HG02763 (cell line): ENCODE measurements around the gene DEPDC1B.
"Not testable (repeated sequence)": the region's sequence is repeated elsewhere in the genome, so short reads cannot be mapped to it uniquely, and the experiment has no call there.

Experiments
- ATAC-seq: cut with Tn5 transposase; IDR thresholded peaks from one replicate; pipeline ENCODE4 v1.9.1; 2021; ENCODE audit warnings: mild to moderate bottlenecking, moderate library complexity; ENCODE audit not compliant: unreplicated experiment

Gene DEPDC1B

DNA sequence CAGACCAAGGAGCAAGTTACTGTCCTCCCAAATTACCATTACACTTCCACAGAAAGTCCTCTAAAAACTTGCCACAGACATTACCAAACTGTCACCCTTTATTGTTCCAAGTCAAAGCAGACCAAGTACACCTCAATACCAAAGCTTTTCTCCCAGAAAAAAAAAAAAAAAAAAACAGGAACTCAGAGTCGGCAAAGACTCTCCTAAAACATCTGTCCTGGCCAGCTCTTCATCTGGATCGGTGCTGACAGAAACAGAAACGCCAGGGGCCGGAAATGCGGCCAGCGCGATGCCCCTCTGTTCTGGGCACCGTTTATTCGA lies 718 bp downstream of the DEPDC1B start:
- no peak for ATAC-seq

DNA sequence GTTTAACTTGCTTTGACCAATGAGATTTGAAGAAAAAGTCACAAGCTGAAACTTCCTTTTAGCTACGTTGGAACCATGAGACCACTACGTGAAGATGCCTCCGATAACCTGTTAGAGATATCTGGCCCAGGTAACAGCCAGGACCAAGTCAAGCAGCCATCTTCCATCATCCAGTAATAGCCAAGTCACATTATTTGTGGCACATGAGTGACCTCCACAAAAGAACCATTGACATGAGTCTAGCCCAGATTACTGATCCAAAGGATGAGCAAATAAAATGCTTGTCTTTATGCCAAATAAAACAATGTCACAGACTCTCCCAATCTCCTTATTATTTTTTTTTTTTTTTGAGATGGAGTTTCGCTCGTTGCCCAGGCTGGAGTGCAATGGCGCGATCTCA lies 1.6 kb downstream of the DEPDC1B start:
- no peak for ATAC-seq

DNA sequence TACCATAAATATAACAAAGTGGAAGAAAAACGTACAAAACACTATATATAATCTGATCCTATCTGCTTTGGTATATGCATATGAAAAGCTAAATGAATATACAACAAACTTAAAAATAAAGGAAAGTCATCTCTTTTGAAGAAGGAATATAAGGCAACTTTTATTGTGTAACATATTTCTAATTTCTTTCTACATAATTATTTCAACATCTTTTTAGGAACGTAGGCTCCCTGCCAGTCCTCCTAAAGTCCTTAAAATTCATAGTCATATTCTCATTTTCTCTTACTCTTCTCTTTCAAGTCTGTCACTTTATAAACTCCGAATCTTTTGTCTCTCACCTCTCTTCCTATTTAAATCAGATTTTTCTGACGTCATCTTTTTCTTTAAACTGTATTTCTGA lies 9.6 kb downstream of the DEPDC1B start:
- no peak for ATAC-seq

DNA sequence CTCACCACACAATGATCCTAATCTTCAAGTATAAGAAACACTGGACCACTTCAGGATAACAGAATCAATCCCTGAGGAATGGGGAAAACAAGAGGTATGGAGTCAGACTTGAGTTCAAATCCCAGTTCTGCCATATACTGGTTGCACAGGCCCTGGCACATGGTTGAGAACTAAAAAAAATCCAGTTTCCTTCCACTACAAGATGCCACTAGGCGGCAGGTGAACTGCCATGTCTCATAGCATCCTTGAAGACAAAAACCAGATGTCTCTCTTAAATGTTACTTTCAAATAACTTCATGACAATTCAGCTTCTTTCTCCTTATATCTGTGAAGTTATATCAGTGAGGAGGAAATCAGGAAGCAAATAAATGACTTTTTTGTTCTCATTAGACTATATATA lies 11.0 kb downstream of the DEPDC1B start:
- ATAC-seq, result no peak

DNA sequence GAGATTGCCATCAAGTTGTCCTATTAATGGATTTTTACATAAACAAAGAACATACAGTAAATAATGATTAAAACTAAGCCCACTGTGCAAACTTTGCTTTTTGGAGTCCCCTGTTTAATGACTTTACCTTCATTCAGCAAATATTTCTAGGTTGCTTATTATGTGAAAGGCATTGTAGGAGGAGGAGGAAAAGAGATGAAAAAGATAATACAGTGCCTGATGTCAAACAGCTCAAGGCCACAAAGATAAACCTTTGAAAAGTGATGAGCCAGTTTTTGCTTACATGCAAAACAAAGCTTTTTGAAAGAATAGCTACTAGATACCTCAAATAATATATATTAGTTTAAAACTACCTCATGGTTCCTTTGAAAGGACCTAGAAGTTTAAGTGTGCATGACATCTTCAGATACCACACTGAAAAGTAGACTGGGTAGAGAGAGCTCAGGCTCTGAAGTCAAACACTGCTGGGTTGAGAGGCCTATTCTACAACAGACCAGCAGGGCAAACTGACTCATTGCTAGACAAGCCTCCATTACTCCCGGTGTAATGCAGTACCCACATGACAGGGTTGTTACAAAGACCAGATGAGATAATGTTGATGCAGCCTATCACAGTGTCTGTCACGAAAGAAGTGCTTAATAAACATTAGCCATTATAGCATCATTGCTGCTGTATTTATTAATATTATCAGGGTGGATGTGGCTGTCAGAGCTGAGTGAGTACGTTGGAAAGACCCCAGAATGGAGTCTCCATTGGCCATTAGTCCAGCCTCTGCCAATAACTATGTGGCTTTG lies 11.8 kb downstream of the DEPDC1B start:
- peak; percentile 80 for ATAC-seq

DNA sequence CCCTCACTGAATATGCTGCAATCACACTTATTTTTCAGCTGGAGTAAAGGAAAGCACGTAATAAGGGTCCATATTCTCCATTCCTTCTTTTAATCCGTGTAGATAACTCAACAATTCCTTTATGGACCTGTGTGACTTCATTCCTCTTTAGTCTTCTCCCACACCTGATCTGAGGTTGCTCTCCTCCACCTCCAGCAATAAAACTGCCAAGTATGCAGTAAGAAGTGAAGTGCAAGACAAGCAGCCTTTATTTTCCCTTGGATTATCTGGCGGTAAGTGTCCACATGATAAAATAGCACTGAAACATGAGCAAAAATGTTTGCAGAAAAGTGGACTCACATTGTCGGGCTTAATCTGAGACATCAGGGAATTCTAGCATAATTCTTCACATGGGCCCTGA lies 13.8 kb downstream of the DEPDC1B start:
- no peak for ATAC-seq

DNA sequence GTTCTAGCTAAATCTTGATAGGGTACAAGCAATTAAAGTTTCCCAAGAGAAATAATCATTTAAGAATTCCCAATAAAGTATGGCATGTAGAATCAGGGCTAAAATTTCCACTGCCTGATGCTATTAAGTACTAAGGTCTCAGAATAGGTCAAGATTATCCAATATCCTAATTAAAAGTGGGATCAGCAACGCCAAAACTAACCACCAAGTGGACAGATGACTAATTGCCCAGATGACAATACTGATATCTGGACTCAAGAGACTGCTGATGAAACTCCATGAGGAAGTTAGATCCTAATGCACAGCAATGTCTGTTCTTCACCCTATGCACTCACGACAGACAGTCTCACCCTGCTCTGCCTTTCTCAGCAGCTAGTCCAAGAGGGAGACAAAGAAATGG lies 14.3 kb downstream of the DEPDC1B start:
- ATAC-seq, result no peak

DNA sequence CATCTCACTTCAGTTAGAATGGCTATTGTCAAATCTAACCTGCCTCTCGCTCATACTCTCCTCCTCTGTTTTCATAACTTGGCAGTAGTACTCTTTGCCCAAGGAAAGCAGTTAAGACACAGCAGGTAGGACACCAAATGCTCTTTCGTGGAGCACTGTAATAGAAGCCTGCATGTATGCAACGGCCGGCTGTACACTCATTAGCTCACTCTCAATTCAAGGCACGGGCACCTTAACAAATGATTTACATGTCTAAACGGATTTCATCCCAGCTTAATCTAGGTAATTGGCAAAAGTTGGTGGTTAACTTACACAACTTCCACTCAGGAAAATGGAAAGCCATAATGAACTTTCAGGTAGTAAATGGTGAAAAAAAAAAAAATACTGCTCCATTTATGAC lies 14.9 kb downstream of the DEPDC1B start:
- no peak for ATAC-seq

DNA sequence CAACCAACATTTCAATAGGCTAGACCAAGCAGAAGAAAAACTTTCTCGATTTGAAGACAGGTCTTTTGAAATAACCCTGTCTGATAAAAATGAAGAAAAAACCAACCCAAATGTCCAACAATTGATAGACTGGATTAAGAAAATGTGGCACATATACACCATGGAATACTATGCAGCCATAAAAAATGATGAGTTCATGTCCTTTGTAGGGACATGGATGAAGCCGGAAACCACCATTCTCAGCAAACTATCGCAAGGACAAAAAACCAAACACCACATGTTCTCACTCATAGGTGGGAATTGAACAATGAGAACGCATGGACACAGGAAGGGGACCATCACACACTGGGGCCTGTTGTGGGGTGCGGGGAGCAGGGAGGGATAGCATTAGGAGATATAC lies 18.0 kb downstream of the DEPDC1B start:
- ATAC-seq, result not testable (repeated sequence)

DNA sequence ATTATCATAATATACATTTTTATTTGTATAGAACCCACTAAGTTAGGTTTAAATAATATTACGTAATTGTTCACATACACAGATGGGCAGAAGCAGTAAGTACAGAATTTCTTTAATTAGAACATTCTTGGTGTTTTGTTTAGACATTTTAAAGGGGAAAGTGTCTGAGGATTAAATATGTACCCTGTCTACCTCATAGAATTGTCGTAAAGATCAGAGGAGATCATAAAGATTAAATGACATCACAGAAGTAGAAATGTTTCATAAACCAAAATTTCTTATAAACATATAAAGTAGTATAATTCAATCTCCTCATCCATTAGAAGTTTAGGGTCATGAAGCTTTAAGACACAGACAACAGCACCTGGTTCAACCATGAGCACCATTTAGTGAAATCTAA lies 20.1 kb downstream of the DEPDC1B start:
- no peak for ATAC-seq

DNA sequence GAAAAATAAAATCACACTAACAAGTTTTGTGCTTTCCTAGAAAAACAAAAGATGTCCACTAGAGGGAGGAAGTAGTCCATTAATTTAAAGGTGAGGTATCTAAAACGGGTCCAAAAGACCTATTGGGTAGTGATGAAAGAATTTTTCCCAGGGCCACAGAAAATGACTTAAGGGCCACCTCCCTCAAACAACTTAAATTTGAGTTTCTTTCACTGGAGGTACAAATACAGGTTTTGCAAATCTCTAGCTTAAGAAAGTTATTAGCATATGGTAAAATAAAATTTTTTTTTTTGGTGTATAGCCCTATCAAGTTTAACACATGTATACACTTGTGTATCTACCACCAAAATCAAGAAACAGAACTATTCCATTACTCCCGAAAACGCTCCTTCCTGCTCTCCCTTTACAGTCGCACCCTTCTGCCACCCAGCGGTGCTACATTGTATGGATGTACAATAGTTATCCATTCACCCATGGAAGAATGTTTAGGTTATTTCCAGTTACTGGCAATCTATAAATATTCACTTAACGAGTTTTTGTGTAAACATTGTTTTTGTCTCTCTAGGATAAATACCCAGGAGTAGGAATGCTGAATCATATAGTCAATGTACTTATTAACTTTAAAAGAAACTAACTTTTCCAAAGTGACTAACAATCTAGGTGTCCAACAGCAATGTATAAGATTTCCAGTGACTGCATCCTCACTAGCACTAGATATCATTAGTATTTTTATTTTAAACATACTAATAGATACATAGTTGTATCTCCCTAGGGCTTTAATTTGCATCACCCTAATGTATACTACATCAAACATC lies 21.9 kb downstream of the DEPDC1B start:
- ATAC-seq, result peak; percentile 68

DNA sequence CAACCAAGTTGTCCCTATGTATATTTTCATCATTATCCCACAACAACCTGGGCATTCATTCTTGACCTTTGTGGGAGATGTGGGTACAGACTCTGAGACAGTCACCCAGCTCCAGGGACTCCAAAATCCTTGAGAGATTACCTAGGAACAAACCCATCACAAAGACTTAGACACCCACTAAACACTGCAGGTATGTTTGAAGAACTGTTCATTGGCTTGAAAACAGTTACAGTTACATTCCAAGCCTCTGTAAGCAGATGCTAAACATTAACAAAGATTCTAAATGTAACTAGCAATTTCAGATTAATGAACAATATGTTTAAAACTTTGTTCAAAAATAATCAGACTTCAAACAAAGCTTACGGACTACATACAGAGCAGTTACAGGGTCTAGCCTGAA lies 24.7 kb downstream of the DEPDC1B start:
- no peak for ATAC-seq

DNA sequence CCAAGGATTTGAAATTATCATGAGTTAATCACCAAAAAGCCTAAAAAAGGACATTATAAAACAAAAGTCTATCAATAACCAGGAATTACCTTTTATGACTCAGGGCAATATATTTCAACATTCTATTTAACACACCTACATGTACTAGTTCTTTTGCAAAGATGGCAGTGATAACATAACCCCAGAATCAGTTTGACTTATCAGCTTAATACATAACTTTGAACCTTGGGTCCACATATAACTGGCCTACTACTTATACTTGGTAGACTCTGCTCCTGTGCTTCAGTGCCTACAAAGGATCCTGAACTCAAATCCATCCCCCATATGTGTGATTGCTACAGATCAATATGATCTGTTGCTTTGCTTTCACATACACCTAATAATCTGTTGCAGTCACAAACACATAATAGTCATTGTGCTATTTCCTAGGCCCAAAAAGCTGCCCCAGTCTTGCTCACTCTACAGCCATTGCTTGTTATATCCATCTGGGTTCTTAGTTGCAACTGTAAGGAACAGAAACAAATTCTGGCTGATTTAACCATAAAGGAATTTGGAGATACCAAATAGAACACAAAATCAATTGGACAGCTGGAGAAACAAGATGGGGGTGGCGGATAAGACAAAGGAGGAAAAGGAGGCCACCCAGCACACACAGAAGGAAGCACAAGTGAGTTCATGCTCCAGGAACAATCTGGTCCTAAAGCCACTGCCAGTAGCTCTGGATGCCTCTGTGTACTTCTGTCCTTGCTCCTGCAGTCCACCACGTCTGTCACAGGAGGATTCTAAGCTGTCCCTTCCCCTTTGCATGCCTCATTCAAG lies 25.5 kb downstream of the DEPDC1B start:
- ATAC-seq, result no peak

DNA sequence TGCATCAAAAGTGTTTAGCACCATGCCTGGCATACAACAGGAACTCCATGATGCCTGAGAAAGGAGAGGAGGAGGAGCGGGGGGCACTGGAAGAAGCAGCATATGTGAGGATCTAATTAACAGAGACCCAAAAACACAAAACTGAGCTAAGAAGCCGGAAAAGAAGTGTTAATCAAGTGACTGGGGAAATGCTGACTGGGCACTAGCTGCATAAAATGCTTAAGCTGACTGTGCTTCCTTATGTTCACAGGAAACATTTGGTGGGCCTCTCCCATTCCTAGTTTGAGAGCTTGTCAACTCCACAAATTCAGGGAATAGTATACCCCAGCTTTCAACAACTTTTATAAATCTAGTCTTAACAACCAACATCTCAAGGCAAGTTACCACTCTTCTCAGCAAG lies 26.6 kb downstream of the DEPDC1B start:
- no peak for ATAC-seq

DNA sequence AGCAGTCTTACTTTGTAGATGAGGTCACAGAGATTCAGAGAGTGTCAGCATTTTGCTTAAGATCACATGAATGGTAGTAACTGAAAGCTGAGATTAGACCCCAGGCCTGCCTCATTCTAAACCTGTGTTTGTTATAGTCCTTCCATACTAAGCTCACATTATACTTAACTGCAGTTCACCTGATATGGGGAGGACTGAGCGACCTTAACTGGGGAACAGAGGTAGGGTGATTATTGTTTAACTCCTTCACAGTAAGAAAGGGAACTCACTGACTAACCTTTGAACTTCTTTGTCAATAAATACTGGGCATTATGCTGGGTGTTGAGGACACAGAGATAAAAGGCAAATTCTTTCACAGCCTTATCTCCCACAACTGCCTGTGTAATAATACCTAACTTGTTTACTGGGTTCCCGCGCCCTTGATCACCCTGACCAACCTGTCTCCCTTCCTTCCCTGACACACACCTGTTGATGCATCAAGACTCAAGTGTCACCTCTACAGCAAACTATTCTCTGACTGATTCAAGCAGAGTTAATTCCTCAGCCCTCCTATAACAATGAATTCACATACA lies 27.2 kb downstream of the DEPDC1B start:
- ATAC-seq, result no peak

DNA sequence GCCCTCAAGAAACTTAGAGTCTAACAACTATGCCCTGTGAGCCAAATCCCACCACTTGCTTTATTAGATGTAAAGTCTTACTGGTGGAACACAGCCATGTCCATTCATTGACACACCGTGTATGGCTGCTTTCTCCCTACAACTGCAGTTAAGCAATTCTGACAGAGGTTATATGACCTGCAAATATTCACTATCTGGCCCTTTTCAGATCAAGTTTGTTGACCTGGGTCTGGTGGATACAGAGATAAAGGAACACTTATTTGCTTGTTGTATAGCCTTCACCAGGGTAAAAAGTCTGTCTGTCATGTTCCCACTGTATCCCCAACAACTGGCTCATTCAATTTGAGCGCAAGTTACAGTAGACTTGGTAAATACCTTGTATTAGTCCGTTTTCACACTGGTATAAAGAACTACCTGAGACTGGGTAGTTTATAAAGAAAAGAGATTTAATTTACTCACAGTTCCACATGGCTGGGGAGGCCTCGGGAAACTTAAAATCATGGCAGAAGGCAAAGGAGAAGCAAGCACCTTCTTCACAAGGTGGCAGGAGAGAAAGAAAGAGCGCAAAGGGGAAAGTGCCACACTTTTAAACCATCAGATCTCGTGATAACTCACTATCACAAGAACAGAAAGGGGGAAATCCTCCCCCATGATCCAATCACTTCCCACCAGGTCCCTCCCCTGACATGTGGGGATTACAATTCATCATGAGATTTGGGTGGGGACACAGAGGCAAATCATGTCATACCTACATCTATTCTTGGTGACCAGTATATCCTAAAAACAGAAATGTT lies 27.9 kb downstream of the DEPDC1B start:
- no peak for ATAC-seq

DNA sequence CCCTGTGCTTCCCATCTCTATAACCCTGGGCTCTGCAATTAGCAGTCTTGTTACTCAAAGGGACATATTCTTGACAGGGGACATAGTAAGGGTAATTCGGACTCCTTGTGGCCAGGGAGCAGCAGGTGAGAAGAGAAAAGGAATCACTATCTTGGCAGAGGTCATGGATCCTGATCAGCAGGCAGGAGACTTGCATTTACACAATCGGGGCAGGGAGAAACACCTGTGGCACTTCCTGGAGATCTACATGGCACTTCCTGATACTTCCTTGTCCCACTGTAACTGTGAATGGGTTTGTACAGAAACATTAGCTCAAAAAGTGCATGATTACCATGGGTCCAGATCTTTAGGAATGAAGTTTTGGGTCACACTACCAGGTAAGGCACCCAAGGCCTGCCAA lies 29.2 kb downstream of the DEPDC1B start:
- ATAC-seq, result no peak

DNA sequence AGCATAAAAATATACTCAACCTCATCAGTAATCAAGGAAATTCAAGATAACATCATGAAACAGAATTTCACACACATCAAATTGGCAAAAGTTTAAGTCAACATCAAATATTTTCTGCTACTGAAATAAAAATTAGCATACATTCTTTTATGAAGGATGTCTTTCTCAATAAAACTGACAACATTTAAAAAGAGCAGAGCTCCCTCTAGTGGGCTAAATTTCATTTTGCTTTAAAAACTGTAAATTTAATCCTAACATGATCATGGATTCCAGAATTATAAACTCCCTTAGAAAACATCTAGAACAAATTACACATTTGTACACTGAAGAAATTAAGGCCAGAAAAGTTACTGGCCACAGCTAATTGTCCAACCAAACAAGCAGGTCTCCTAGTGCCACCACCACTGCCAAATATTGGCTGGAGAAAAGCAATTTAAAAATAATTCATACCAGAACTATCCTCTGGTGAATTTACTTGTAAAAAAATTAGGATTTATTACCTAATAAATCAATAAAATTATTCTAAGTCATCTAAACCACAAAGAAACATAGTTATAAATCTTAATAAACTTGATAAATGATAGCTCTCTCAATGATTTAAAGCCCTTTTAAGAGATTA lies 31.2 kb downstream of the DEPDC1B start:
- no peak for ATAC-seq

DNA sequence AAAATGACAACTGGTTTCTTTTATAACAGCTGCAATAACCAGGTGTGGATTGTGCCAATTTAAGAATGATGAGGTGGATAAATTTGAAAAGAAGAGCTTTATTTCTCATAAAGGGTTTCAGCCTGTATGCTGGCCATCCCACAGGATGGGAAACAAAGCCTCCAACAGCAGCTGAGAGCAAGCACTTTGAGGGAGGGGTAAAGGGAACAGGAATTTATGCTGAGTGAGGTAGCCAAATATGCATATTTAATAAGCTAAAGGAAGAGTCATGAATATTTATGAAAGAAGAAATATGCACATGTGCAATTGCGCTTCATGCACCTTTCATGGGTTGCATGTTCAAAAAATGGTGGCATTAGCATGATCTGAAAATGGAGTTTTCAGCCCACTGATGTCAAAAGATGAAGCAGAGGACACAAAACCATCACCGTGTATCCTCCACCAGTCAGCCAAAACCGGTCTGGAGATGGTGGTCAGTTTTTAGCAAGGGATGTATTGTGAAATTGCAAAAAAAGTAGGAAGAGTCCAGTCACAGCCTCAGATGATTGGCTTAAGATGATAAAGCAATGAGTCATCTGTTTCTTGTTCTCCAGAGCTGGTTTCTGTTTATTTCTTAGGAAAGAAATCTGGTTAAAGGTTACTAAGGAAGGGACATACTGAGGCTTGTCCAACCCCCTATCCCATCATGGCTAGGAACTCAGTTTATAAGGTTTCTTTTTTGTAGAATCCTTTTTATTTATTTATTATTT lies 47.9 kb downstream of the DEPDC1B start:
- no peak for ATAC-seq
